ENCODE measurements around the gene TRIO.

The TRIO gene

DNA sequence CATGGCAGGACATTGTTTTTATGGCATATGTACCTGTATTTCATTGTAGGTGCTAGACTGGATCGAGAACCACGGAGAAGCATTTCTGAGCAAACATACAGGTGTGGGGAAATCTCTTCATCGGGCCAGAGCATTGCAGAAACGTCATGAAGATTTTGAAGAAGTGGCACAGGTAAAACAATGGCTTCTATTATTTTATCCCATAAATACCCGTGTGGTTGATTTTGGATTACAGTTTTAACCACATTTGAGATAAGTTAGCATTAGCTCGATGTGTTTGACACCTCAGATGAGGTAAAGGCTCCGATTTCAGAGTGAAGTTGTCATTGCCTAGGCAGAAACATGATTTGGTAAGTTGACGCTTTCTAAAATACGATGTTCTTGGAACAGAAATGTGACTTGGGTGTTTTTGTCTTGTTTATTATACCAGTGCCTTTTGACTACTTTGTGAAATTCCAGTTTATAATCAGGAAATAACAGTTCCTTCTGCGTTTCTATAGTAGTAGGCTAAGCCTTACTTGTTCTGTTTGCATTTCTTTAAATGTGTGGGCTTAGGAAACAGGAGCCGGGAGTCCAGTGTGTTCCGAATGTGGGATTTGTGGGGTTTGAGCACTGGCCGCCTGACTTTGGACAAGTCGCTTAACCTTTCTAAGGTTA lies 187.7 kb downstream of the TRIO start:
- DNase-seq (ENCODE audit: extremely low spot score), result no peak
- POLR2A ChIA-PET, result no interaction called here
- CTCF ChIA-PET, result no interaction called here
- no peak for TF ChIP-seq FOXM1 (IDR thresholded peaks at IDR 0.05; ENCODE audit: borderline replicate concordance)
- no peak for TF ChIP-seq NFRKB (IDR thresholded peaks at IDR 0.05)
- no peak for TF ChIP-seq FOXA1 (IDR thresholded peaks at IDR 0.05)
- no peak for TF ChIP-seq ARNT (IDR thresholded peaks at IDR 0.05)
- TF ChIP-seq ELF4 (IDR thresholded peaks at IDR 0.05), result no peak
- no peak for TF ChIP-seq LEF1 (IDR thresholded peaks at IDR 0.05; ENCODE audit: borderline replicate concordance)
- TF ChIP-seq ZNF384 (IDR thresholded peaks at IDR 0.05), result no peak
- no peak for TF ChIP-seq CTBP1 (IDR thresholded peaks at IDR 0.05; ENCODE audit: borderline replicate concordance)
- no peak for TF ChIP-seq SUZ12 (IDR thresholded peaks at IDR 0.05)
- TF ChIP-seq TARDBP (IDR thresholded peaks at IDR 0.05), result no peak
- TF ChIP-seq SP1 (IDR thresholded peaks at IDR 0.05), result no peak
- no peak for TF ChIP-seq BHLHE40 (IDR thresholded peaks at IDR 0.05; ENCODE audit: borderline replicate concordance)
- no peak for TF ChIP-seq HDGF (IDR thresholded peaks at IDR 0.05; ENCODE audit: borderline replicate concordance)
- no peak for TF ChIP-seq FOXK2 (IDR thresholded peaks at IDR 0.05)
- TF ChIP-seq, protein P1, sequence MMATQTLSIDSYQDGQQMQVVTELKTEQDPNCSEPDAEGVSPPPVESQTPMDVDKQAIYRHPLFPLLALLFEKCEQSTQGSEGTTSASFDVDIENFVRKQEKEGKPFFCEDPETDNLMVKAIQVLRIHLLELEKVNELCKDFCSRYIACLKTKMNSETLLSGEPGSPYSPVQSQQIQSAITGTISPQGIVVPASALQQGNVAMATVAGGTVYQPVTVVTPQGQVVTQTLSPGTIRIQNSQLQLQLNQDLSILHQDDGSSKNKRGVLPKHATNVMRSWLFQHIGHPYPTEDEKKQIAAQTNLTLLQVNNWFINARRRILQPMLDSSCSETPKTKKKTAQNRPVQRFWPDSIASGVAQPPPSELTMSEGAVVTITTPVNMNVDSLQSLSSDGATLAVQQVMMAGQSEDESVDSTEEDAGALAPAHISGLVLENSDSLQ (IDR thresholded peaks at IDR 0.05), result no peak
- TF ChIP-seq L3MBTL2 (conservative IDR thresholded peaks at IDR 0.05), result no peak

GRCh38 chr5:14331386-14331781 lies 188.2 kb downstream of the TRIO start:
- POLR2A ChIA-PET, result no interaction called here
- CTCF ChIA-PET, result no interaction called here
- TF ChIP-seq CTBP1 (IDR thresholded peaks at IDR 0.05; ENCODE audit: borderline replicate concordance) (no peak), HDGF (IDR thresholded peaks at IDR 0.05; ENCODE audit: borderline replicate concordance) (no peak), ELF4 (IDR thresholded peaks at IDR 0.05) (no peak)
- DNase-seq (ENCODE audit: extremely low spot score), result no peak

GRCh38 chr5:14332038-14332631 lies 189.0 kb downstream of the TRIO start:
- CTCF ChIA-PET, result no interaction called here
- no peak for DNase-seq (ENCODE audit: extremely low spot score)
- TF ChIP-seq SP1 (IDR thresholded peaks at IDR 0.05) (no peak), ZNF384 (IDR thresholded peaks at IDR 0.05) (no peak), BHLHE40 (IDR thresholded peaks at IDR 0.05; ENCODE audit: borderline replicate concordance) (no peak), FOXM1 (IDR thresholded peaks at IDR 0.05; ENCODE audit: borderline replicate concordance) (no peak), ARNT (IDR thresholded peaks at IDR 0.05) (no peak), L3MBTL2 (conservative IDR thresholded peaks at IDR 0.05) (no peak)
- TF ChIP-seq, protein P1 (IDR thresholded peaks at IDR 0.05), result no peak
- POLR2A ChIA-PET, result no interaction called here

DNA sequence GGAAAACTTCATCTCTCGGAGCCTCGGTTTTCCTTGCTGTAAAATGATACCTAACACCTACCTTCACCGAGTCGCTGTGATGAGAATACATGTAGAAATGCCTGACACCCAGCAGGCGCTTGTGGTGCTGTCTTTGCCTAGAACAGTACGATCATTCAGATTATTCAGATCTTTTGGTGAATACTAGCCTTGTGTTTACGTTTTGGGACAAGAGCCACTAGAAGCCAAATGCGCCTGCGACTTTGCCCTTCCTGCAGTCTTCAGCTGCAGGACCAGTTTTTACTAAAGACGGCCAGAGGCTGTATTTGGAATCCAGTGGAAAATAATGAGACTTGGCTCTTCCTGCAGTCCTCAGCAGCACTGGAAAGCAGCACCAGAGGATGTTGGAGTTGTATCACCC lies 189.6 kb downstream of the TRIO start:
- POLR2A ChIA-PET, result no interaction called here
- CTCF ChIA-PET, result no interaction called here
- TF ChIP-seq LEF1 (IDR thresholded peaks at IDR 0.05; ENCODE audit: borderline replicate concordance) (no peak), SP1 (IDR thresholded peaks at IDR 0.05) (no peak), SUZ12 (IDR thresholded peaks at IDR 0.05) (no peak), ELF4 (IDR thresholded peaks at IDR 0.05) (no peak), ARNT (IDR thresholded peaks at IDR 0.05) (no peak), L3MBTL2 (conservative IDR thresholded peaks at IDR 0.05) (no peak), ZNF384 (IDR thresholded peaks at IDR 0.05) (no peak), CTBP1 (IDR thresholded peaks at IDR 0.05; ENCODE audit: borderline replicate concordance) (no peak), NFRKB (IDR thresholded peaks at IDR 0.05) (no peak), BHLHE40 (IDR thresholded peaks at IDR 0.05; ENCODE audit: borderline replicate concordance) (no peak)
- TF ChIP-seq, protein P1 (IDR thresholded peaks at IDR 0.05), result no peak
- DNase-seq (ENCODE audit: extremely low spot score), result no peak

GRCh38 chr5:14337593-14337992 lies 194.5 kb downstream of the TRIO start:
- ChIA-PET CTCF (interaction anchor here (0.7 to 3.9 kb wide), 2 partner anchors 14 to 1785 kb away, joined by 3 to 26 read pairs; no protein-coding TSS in a partner anchor), POLR2A (interaction anchor here (0.7 kb wide), 1 partner anchor 12 kb away, joined by 3 read pairs; no protein-coding TSS in a partner anchor)
- TF ChIP-seq FOXA1 (IDR thresholded peaks at IDR 0.05) (no peak), SUZ12 (IDR thresholded peaks at IDR 0.05) (no peak)
- DNase-seq (ENCODE audit: extremely low spot score), result no peak

- TF ChIP-seq CTBP1 (IDR thresholded peaks at IDR 0.05; ENCODE audit: borderline replicate concordance) (no peak), BHLHE40 (IDR thresholded peaks at IDR 0.05; ENCODE audit: borderline replicate concordance) (no peak), SUZ12 (IDR thresholded peaks at IDR 0.05) (no peak), LEF1 (IDR thresholded peaks at IDR 0.05; ENCODE audit: borderline replicate concordance) (no peak), NFRKB (IDR thresholded peaks at IDR 0.05) (no peak), SP1 (IDR thresholded peaks at IDR 0.05) (no peak), ARNT (IDR thresholded peaks at IDR 0.05) (no peak), FOXK2 (IDR thresholded peaks at IDR 0.05) (no peak), ZNF384 (IDR thresholded peaks at IDR 0.05) (no peak), HDGF (IDR thresholded peaks at IDR 0.05; ENCODE audit: borderline replicate concordance) (no peak), FOXM1 (IDR thresholded peaks at IDR 0.05; ENCODE audit: borderline replicate concordance) (no peak), FOXA1 (IDR thresholded peaks at IDR 0.05) (no peak), TARDBP (IDR thresholded peaks at IDR 0.05) (no peak), ELF4 (IDR thresholded peaks at IDR 0.05) (no peak), L3MBTL2 (conservative IDR thresholded peaks at IDR 0.05) (no peak)
- TF ChIP-seq, protein P1 (IDR thresholded peaks at IDR 0.05), result no peak
- POLR2A ChIA-PET, result no interaction called here
- CTCF ChIA-PET, result interaction anchor here (0.6 to 3.9 kb wide), 2 partner anchors 12 to 345 kb away, joined by 4 to 26 read pairs; no protein-coding TSS in a partner anchor
- no peak for DNase-seq (ENCODE audit: extremely low spot score)
Observed at GRCh38 chr5:14339468-14339867, 196.3 kb downstream of the TRIO start.
